Skeletal muscle tissue (tissue), 4 donors: Measurements from ENCODE around the gene OGFRL1. TPM values are rescaled to one million over a fixed set of nuclear protein-coding genes. Genes with fewer than 3 reads are reported as not detected.

ENCODE experiments used
- H3K27ac ChIP-seq: one replicate; pipeline ENCODE4 v1.7.0; 2013; ENCODE audit warnings: mild to moderate bottlenecking, low read depth, low read length, inconsistent platforms
- H3K27me3 ChIP-seq, 3 donors: one replicate each; pipeline ENCODE4 v1.7.0; 2013; ENCODE audit warnings: low read length in 3 of 3; ENCODE audit not compliant: control insufficient read depth in 3 of 3, insufficient read depth in 3 of 3
- H3K36me3 ChIP-seq, 3 donors: one replicate each; pipeline ENCODE4 v1.7.0; 2013; ENCODE audit warnings: low read length in 3 of 3; ENCODE audit not compliant: control insufficient read depth in 3 of 3, insufficient read depth in 3 of 3
- H3K4me1 ChIP-seq, 3 donors: one replicate each; pipeline ENCODE4 v1.7.0; 2013; ENCODE audit warnings: low read length in 3 of 3, mild to moderate bottlenecking in 3 of 3; ENCODE audit not compliant: control insufficient read depth in 3 of 3, insufficient read depth in 3 of 3
- H3K4me3 ChIP-seq, 3 donors: one replicate each; pipeline ENCODE4 v1.7.0; 2013; ENCODE audit warnings: low read length in 3 of 3
- H3K9ac ChIP-seq, 3 donors: one replicate each; pipeline ENCODE4 v1.7.0; 2013; ENCODE audit warnings: low read length in 3 of 3, mild to moderate bottlenecking in 3 of 3, moderate library complexity in 2 of 3, low read depth in 1 of 3
- H3K9me3 ChIP-seq, 3 donors: one replicate each; pipeline ENCODE4 v1.7.0; 2013; ENCODE audit warnings: low read length in 3 of 3; ENCODE audit not compliant: control insufficient read depth in 3 of 3
- total RNA-seq: library from RNA; depleted of rRNA; stranded (reverse); fragments of >200 nt; gene quantifications from one replicate; pipeline ENCODE4 v1.2.3, GENCODE V29; 2014
- donor health status: Osteomylitis.

Gene OGFRL1
- total RNA-seq = 6.3 TPM

DNA sequence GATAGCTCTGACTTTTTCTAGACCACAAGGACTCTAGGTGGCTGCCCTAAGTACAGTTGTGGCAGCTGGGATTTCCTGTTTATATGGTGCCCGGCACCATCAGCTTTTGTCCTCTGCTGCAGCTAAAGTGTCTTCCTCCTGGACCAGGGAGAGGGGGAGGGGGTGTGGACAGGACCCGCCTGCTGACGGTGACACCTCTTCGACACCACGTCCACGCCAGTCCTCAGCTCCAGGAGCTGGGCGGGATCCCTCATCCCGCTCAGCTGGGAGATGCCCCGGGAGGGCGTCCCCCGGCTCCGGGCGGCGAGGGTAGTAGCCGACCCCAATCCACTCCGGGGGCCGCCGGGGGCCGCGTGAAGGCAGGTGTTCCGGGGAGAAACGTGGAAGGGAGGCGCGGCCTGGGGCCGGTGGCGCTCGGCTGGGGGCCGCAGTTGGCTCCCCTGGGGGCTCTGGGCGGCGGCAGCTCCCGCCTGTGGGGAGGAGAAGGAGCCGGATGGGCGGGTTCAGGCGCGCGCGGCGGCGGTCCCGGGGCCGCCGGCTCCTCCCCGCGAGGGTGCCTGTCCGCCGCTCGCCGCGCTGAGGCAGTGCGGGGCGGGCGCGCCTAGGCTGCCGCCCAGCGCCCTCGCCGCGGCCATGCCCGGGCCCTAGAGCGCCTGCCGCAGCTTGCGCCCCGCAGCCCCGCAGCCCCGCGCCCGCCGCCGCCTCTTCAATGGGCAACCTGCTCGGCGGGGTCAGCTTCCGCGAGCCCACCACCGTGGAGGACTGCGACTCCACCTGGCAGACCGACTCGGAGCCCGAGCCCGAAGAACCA lies at the start of gene OGFRL1:
TSS of gene OGFRL1 (plus strand) at position 584 of the 811 bp plus-strand sequence. CDS start at position 710, 126 bp downstream.
- peaks cover 8 to 25% (median 17%) of the 10 kb centered on the region in 3 donors for H3K4me1 ChIP-seq
- H3K27ac ChIP-seq = peak within 1 kb of the TSS; percentile 84
- peak within 1 kb of the TSS; percentile 78 to 82 (median 78) for H3K9ac ChIP-seq
- no peaks in the 10 kb centered on the region for H3K9me3 ChIP-seq
- H3K4me3 ChIP-seq = peak within 1 kb of the TSS; percentile 71 to 77 (median 75)
- no peaks in the 10 kb centered on the region for H3K27me3 ChIP-seq
- no peaks in the 10 kb centered on the region for H3K36me3 ChIP-seq

DNA sequence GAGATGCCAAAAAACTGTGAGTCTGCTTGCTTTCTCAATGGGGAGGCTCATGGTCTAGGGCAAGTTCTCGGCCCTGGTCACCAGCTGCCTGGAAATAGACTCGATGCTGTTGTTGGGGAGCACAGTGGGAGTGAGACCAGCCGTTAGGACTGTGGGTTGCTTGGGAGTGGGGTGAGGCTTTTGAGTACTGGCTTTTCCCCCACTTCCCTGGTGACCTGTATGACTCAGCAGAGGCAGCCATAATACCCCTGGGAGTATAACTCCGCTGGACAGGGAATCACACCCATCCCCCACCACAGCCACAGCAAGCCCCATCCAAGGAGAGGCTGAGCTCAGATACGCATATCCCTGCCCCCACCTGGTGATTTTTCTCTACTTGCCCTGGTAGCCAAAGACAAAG lies 48.9 kb upstream of the OGFRL1 start:
- H3K27me3 ChIP-seq = no peaks in the 10 kb centered on the region
- no peaks in the 10 kb centered on the region for H3K4me1 ChIP-seq
- H3K9me3 ChIP-seq = peaks cover 0 to 4% (median 2%) of the 10 kb centered on the region in 3 donors
- no peak overlapping the region for H3K4me3 ChIP-seq
- H3K9ac ChIP-seq = no peak overlapping the region
- H3K27ac ChIP-seq = no peak overlapping the region
- H3K36me3 ChIP-seq = no peaks in the 10 kb centered on the region

- Histone ChIP-seq H3K27ac (no peak overlapping the region), H3K36me3 (no peaks in the 10 kb centered on the region), H3K9ac (no peak overlapping the region), H3K27me3 (no peaks in the 10 kb centered on the region), H3K4me1 (peaks cover 0 to 5% (median 0%) of the 10 kb centered on the region in 3 donors), H3K4me3 (no peak overlapping the region), H3K9me3 (peaks cover 0 to 4% (median 2%) of the 10 kb centered on the region in 3 donors)
Measured at GRCh38 chr6:71245265-71246049, 43.2 kb upstream of the OGFRL1 start.

DNA sequence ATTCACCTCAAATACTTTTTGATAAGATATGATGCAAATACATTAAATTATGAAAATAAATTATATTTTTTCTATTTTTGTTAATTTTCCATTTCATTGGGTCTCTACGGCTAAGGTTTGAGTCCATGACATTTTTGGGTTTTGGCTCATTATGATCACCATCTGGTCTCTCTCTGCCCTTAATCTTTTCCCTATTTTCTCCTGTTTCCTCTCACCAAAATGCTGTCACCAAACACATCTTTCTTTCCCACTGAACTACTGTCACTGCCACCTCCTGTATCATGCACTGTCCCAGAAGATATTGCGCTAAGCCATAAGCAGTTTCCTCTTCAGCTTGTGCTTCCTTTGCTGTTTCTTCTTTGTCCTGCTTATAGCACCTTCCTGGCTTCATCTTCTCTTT lies 42.0 kb upstream of the OGFRL1 start:
- Histone ChIP-seq H3K4me3 (no peak overlapping the region), H3K27ac (no peak overlapping the region), H3K9me3 (peaks cover 0 to 2% (median under 1%) of the 10 kb centered on the region in 3 donors), H3K4me1 (peaks cover 0 to 5% (median 0%) of the 10 kb centered on the region in 3 donors), H3K27me3 (no peaks in the 10 kb centered on the region), H3K36me3 (no peaks in the 10 kb centered on the region), H3K9ac (no peak overlapping the region)

- H3K9me3 ChIP-seq = no peaks in the 10 kb centered on the region
- H3K9ac ChIP-seq = no peak overlapping the region
- H3K4me1 ChIP-seq = peaks cover 0 to 5% (median 0%) of the 10 kb centered on the region in 3 donors
- no peak overlapping the region for H3K27ac ChIP-seq
- no peaks in the 10 kb centered on the region for H3K27me3 ChIP-seq
- no peak overlapping the region for H3K4me3 ChIP-seq
- H3K36me3 ChIP-seq = no peaks in the 10 kb centered on the region
Measured at GRCh38 chr6:71248306-71248765, 40.3 kb upstream of the OGFRL1 start.

- Histone ChIP-seq H3K4me1 (peaks cover 0 to 5% (median 4%) of the 10 kb centered on the region in 3 donors), H3K36me3 (no peaks in the 10 kb centered on the region), H3K27ac (no peak overlapping the region), H3K4me3 (no peak overlapping the region), H3K27me3 (no peaks in the 10 kb centered on the region), H3K9ac (no peak overlapping the region), H3K9me3 (no peaks in the 10 kb centered on the region)
Measured at GRCh38 chr6:71248878-71249544, 39.6 kb upstream of the OGFRL1 start.

- no peaks in the 10 kb centered on the region for H3K27me3 ChIP-seq
- H3K27ac ChIP-seq = peak overlapping the region; percentile 54
- peaks cover 0 to 7% (median 5%) of the 10 kb centered on the region in 3 donors for H3K4me1 ChIP-seq
- no peaks in the 10 kb centered on the region for H3K36me3 ChIP-seq
- no peaks in the 10 kb centered on the region for H3K9me3 ChIP-seq
- no peak overlapping the region for H3K4me3 ChIP-seq
- H3K9ac ChIP-seq = no peak overlapping the region
Measured at GRCh38 chr6:71250099-71250602, 38.5 kb upstream of the OGFRL1 start.

DNA sequence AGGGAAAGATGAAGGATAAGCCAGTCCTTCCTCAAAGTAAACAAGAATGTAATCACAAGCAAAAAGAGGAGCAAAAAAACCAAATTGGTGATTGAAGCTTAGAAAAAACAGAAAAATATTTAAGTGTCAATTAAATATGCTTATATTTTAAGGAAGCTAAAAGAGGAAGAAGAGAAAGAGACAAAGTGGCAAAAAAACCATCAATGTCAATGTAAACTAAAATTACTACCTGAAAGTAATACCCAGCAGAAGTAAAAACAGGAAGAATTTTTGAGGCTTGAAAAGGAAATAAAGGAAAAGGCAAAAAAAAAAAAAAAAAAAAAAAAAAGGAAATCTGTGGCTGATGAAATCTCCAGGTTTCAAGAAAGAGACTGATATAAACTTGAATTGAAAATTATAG lies 36.2 kb upstream of the OGFRL1 start:
- H3K9ac ChIP-seq = no peak overlapping the region
- peaks cover 0 to 7% (median 5%) of the 10 kb centered on the region in 3 donors for H3K4me1 ChIP-seq
- no peak overlapping the region for H3K27ac ChIP-seq
- no peaks in the 10 kb centered on the region for H3K36me3 ChIP-seq
- no peaks in the 10 kb centered on the region for H3K27me3 ChIP-seq
- H3K9me3 ChIP-seq = no peaks in the 10 kb centered on the region
- H3K4me3 ChIP-seq = no peak overlapping the region

- Histone ChIP-seq H3K36me3 (no peaks in the 10 kb centered on the region), H3K9ac (no peak overlapping the region), H3K9me3 (no peaks in the 10 kb centered on the region), H3K4me3 (no peak overlapping the region), H3K4me1 (peaks cover under 1 to 7% (median 5%) of the 10 kb centered on the region in 3 donors), H3K27ac (no peak overlapping the region), H3K27me3 (no peaks in the 10 kb centered on the region)
Measured at GRCh38 chr6:71252960-71253359, 35.7 kb upstream of the OGFRL1 start.
